WTC11 (cell line): ENCODE results near the gene FLYWCH2. TPM values are rescaled to one million over a fixed set of nuclear protein-coding genes. Genes with fewer than 3 reads are reported as not detected.

ENCODE experiments used
- ATAC-seq: fragments of 200-7000 bp; cut with Tn5 transposase; 2 replicates; pipeline ENCODE4 v1.10.0; 2021; ENCODE audit warnings: mild to moderate bottlenecking, moderate library complexity
- CTCF ChIA-PET: fragments of 300-600 bp; sonication (Branson Sonifier 250); formaldehyde crosslinking; loops from one replicate; lab custom pipeline; 2021; ENCODE audit warnings: antibody characterized with exemption; lab: Charles Lee
- POLR2A ChIA-PET: fragments of 350-600 bp; sonication (Branson Sonifier 250); formaldehyde crosslinking; loops from one replicate; lab custom pipeline; 2021; ENCODE audit warnings: antibody characterized with exemption; lab: Charles Lee
- DNase-seq: peaks from one replicate; pipeline ENCODE4 v3.0.0; 2021; ENCODE audit warnings: low spot score
- H3K27ac Mint-ChIP-seq: 2 replicates; pipeline ENCODE4 v1.8.0; 2021; ENCODE audit warnings: mixed read lengths
- H3K27me3 Mint-ChIP-seq: 2 replicates; pipeline ENCODE4 v1.8.0; 2021; ENCODE audit warnings: low read depth, mild to moderate bottlenecking, moderate library complexity, mixed read lengths
- H3K36me3 Mint-ChIP-seq: 2 replicates; pipeline ENCODE4 v1.8.0; 2021; ENCODE audit warnings: mixed read lengths
- H3K4me1 Mint-ChIP-seq: 2 replicates; pipeline ENCODE4 v1.8.0; 2022; ENCODE audit warnings: mixed read lengths
- H3K4me3 Mint-ChIP-seq: 2 replicates; pipeline ENCODE4 v1.8.0; 2021; ENCODE audit warnings: mild to moderate bottlenecking, moderate library complexity, mixed read lengths
- H3K9me3 Mint-ChIP-seq: 2 replicates; pipeline ENCODE4 v1.8.0; 2021; ENCODE audit warnings: mixed read lengths
- ATF1 ChIP-seq: sonication (generic); formaldehyde crosslinking; IDR thresholded peaks from 2 replicates; pipeline ENCODE4 v1.8.1; 2023; ENCODE audit warnings: mild to moderate bottlenecking, moderate library complexity, missing genetic modification reagents
- CREM ChIP-seq: sonication (generic); formaldehyde crosslinking; IDR thresholded peaks from 2 replicates; pipeline ENCODE4 v1.8.1; 2022; ENCODE audit warnings: mild to moderate bottlenecking, missing genetic modification reagents, moderate library complexity
- CTCF ChIP-seq: fragments of 200-600 bp; IDR thresholded peaks from 2 replicates; pipeline ENCODE4 v1.8.0; 2022; ENCODE audit warnings: antibody characterized with exemption
- HMGXB4 ChIP-seq: sonication (generic); formaldehyde crosslinking; IDR thresholded peaks from 2 replicates; pipeline ENCODE4 v1.8.1; 2023; ENCODE audit warnings: mild to moderate bottlenecking, moderate library complexity, missing genetic modification reagents
- RORB ChIP-seq: fragments of 250-450 bp; sonication (Bioruptor Pico); IDR thresholded peaks from 2 replicates; pipeline ENCODE4 v1.9.0; 2021; ENCODE audit warnings: mild to moderate bottlenecking
- TEAD1 ChIP-seq: sonication (generic); formaldehyde crosslinking; IDR thresholded peaks from 2 replicates; pipeline ENCODE4 v1.8.0; 2022; ENCODE audit warnings: mild to moderate bottlenecking, missing genetic modification reagents
- TP53 ChIP-seq: sonication (generic); formaldehyde crosslinking; IDR thresholded peaks from 2 replicates; pipeline ENCODE4 v1.8.1; 2023; ENCODE audit warnings: mild to moderate bottlenecking, missing genetic modification reagents
- ZNF263 ChIP-seq: sonication (generic); formaldehyde crosslinking; IDR thresholded peaks from 2 replicates; pipeline ENCODE4 v1.8.1; 2022; ENCODE audit warnings: low read depth, mild to moderate bottlenecking, moderate library complexity, missing genetic modification reagents
- ZNF281 ChIP-seq: sonication (generic); formaldehyde crosslinking; IDR thresholded peaks from 2 replicates; pipeline ENCODE4 v1.8.0; 2023; ENCODE audit warnings: mild to moderate bottlenecking, missing genetic modification reagents
- ZNF317 ChIP-seq: sonication (generic); formaldehyde crosslinking; IDR thresholded peaks from 2 replicates; pipeline ENCODE4 v1.8.1; 2023; ENCODE audit warnings: low read depth, mild to moderate bottlenecking, moderate library complexity, missing genetic modification reagents, borderline replicate concordance
- total RNA-seq: library from RNA; stranded (reverse); gene quantifications from 3 replicates; pipeline ENCODE4 v1.2.3, GENCODE V29; 2021
- TF ChIP-seq, protein P1 (sequence below): sonication (generic); formaldehyde crosslinking; IDR thresholded peaks from 2 replicates; pipeline ENCODE4 v1.8.0; 2022; ENCODE audit warnings: mild to moderate bottlenecking, missing genetic modification reagents

FLYWCH2 gene
- total RNA-seq, 1 experiment from 2014 or later, result 20.7 TPM

- POLR2A ChIA-PET, result interaction anchor here (0.6 to 0.7 kb wide), 3 partner anchors 19 to 136 kb away, joined by 3 to 5 read pairs (median 4); no protein-coding TSS in a partner anchor
- H3K36me3 Mint-ChIP-seq, result no peaks in the 10 kb centered on the region
- no peak for DNase-seq
- H3K4me1 Mint-ChIP-seq, result peaks cover 11% of the 10 kb centered on the region
- TF ChIP-seq CREM (CRISPR knock-in tag), result no peak
- TF ChIP-seq ATF1 (CRISPR knock-in tag), result no peak
- no peak for TF ChIP-seq ZNF263 (CRISPR knock-in tag)
- 0 out of 2 replicates have a peak, but pooled peaks have one; percentile 25 for TF ChIP-seq ZNF281 (CRISPR knock-in tag)
- no peak for TF ChIP-seq TEAD1 (CRISPR knock-in tag)
- TF ChIP-seq ZNF317 (CRISPR knock-in tag), result no peak
- TF ChIP-seq RORB (CRISPR knock-in tag), result no peak
- no peak for TF ChIP-seq TP53 (CRISPR knock-in tag)
- no peaks in the 10 kb centered on the region for H3K9me3 Mint-ChIP-seq
- peaks cover 49% of the 10 kb centered on the region for H3K27me3 Mint-ChIP-seq
- no peak overlapping the region for H3K4me3 Mint-ChIP-seq
- H3K27ac Mint-ChIP-seq, result no peak overlapping the region
- CTCF ChIA-PET, result interaction anchor here (0.6 to 2.4 kb wide), 25 partner anchors 9 to 950 kb away, joined by 3 to 22 read pairs (median 4); partner anchors contain the start of genes FLYWCH1, FLYWCH2, KREMEN2 and PRSS22
- ATAC-seq, result peak; percentile 8; the same call in 1 of the 2 replicates
Measured at GRCh38 chr16:2874032-2874911, 8.7 kb upstream of the FLYWCH2 start.

DNA sequence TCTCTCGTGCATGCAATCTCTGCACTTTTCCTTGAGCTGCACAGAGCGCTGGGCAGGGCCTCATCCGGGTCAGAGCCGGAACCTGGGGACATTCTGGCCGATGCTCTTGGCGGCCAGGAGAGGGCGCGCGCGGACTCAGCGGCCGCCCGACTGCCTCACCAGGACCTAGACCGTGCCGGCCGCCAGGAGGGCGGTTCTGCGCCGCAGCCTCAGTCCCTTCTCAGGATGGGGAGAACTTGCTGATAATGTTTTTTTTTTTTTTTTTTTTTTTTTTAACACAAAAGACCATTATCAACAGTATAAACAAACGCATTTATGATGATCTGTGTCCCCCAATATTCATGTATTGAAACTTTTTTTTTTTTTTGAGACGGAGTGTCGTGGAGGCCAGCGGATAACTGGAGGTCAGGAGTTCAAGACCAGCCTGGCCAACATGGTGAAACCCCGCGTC, 8.1 kb upstream of the FLYWCH2 start:
- H3K36me3 Mint-ChIP-seq, result no peaks in the 10 kb centered on the region
- POLR2A ChIA-PET, result interaction anchor here (0.6 to 0.7 kb wide), 3 partner anchors 19 to 135 kb away, joined by 3 to 5 read pairs (median 4); no protein-coding TSS in a partner anchor
- peak; percentile 99 for ATAC-seq

More for the DNA sequence above, 8.1 kb upstream of the FLYWCH2 start:
- H3K4me3 Mint-ChIP-seq, result no peak overlapping the region
- TF ChIP-seq HMGXB4 (CRISPR knock-in tag) (peak; percentile 68; the same call in 1 of the 2 replicates), CTCF (peak; percentile 75)
- TF ChIP-seq, protein P1, sequence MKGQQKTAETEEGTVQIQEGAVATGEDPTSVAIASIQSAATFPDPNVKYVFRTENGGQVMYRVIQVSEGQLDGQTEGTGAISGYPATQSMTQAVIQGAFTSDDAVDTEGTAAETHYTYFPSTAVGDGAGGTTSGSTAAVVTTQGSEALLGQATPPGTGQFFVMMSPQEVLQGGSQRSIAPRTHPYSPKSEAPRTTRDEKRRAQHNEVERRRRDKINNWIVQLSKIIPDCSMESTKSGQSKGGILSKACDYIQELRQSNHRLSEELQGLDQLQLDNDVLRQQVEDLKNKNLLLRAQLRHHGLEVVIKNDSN (CRISPR knock-in tag), result no peak
- peak; percentile 76 for DNase-seq
- CTCF ChIA-PET, result interaction anchor here (0.6 to 2.4 kb wide), 25 partner anchors 8 to 951 kb away, joined by 3 to 22 read pairs (median 4); partner anchors contain the start of genes FLYWCH1, FLYWCH2, KREMEN2 and PRSS22
- peaks cover 49% of the 10 kb centered on the region for H3K27me3 Mint-ChIP-seq
- H3K9me3 Mint-ChIP-seq, result peaks cover 6% of the 10 kb centered on the region
- H3K4me1 Mint-ChIP-seq, result peaks cover 11% of the 10 kb centered on the region
- no peak overlapping the region for H3K27ac Mint-ChIP-seq
